ENCODE results near the gene SLC44A1.

The SLC44A1 gene

GRCh38 chr9:105273731-105274130, 29.3 kb downstream of the SLC44A1 start:
- DNase-seq (ENCODE audit: low spot score) = no peak

DNA sequence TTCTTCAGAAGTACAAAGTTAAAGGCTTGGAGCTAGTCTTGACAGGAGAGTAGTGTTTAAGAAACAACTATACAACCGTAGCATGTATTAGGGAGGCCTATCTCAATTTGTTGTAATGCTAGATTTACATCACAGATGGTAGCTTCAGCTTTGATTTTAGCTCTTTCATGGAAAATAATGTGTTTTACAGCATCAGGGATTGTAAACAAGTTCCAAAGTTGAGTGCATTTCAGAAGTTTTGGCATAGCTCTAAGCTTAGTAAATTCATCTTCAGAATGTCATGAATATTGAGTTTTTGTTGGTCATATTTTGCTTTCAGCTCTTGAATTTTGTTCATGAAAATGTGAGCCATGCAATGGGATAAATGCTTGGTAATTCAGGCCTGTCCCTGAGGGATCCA, 30.7 kb downstream of the SLC44A1 start:
- no peak for DNase-seq (ENCODE audit: low spot score)

DNA sequence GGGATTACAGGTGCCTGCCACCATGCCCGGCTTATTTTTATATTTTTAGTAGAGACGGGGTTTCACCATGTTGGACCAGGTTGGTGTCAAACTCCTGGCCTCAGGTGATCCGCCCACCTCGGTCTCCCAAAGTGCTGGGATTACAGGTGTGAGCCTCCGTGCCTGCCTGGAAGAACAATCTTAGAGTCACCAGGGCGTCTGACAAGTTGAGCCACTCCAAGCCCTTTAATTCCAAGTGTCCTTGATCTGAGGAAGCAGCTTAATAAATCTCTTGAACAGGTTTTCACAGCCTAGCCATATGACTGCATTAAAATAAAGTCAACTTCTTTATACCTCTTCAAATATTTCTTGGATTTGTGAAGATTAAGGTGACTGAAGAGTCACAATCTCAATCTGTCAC, 31.5 kb downstream of the SLC44A1 start:
- DNase-seq (ENCODE audit: low spot score) = no peak

- no peak for DNase-seq (ENCODE audit: low spot score)
These were observed 34.3 kb downstream of the SLC44A1 start for GRCh38 chr9:105278751-105279150.

GRCh38 chr9:105280691-105281090, 36.2 kb downstream of the SLC44A1 start:
- DNase-seq (ENCODE audit: low spot score) = no peak

- no peak for DNase-seq (ENCODE audit: low spot score)
These were observed 36.8 kb downstream of the SLC44A1 start for GRCh38 chr9:105281272-105281671.

DNA sequence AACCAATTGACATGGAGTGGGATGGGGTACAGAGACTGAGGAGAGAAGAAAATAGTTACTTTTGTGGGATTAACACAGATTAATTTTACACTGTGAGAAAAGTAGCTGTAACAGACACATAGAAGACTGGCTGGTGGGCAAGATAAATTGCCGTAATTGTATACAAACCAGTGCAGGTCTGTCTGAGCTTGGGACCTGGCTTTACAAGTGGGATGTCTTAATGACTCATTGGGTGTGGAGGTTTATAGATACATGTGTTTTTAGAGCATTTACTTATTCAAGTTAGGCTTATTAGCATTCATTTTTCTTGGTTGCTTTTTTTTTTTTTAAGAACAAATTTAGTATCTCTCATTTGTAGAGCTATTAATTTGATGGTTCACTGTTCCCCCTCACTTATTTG, 37.5 kb downstream of the SLC44A1 start:
- peak; percentile 45 for DNase-seq (ENCODE audit: low spot score)

DNA sequence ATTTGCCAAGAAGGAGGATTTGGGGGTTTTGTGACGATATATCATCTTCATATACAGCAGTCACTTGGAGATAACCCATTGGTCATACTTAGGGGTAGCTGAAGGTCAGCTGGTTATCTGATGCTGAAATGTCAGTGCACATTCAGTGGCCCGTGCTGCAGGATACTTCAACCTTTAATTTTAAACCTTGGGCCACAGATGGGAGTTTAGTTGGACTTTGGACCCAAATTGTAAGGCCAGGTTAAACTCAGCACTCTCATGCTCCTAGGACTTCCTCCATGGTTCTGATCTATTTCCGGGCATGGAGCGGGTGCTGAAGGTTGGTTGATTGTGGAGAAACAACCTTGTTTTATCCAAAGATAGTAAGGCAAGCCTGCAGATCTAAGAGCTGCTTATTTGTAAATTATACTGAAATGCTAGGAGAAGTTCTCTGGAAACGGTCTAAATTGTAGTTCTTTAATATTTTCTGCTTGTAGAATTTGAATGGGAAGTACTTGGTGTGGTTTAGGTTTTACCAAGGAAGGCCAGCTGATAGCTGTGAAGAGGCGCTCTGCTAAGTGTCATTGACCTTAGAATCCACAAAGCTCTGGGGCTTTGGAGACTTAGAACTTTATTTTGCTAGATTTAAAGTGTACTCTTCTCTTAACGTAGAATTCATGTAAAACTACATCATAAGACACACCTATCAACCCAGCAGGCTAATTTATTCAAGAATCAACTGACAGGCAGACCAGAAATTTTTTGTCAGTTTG, 38.6 kb downstream of the SLC44A1 start:
- peak; percentile 42 for DNase-seq (ENCODE audit: low spot score)

- no peak for DNase-seq (ENCODE audit: low spot score)
These were observed 39.3 kb downstream of the SLC44A1 start for GRCh38 chr9:105283795-105284194.

- no peak for DNase-seq (ENCODE audit: low spot score)
These were observed 40.0 kb downstream of the SLC44A1 start for GRCh38 chr9:105284463-105284862.

GRCh38 chr9:105286098-105286497, 41.6 kb downstream of the SLC44A1 start:
- DNase-seq (ENCODE audit: low spot score) = no peak

DNA sequence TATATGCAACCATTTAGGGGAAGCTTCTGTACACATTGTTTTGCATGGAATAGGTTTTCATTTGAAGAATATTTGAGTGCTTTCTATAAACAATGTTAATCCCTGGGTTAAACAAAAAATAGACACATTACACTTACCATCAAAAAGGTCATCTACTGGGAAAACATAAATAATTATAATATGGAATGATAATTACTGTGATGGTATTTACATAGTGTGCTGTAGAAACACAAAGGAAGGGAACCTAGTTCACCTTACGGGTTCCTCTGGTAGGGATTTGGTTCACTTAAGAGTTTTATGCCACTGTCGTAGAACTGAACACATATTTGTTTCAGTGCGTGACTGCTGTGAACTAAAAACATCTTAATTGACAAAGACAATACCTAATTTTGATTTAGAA, 44.9 kb downstream of the SLC44A1 start:
- DNase-seq (ENCODE audit: low spot score) = no peak

DNA sequence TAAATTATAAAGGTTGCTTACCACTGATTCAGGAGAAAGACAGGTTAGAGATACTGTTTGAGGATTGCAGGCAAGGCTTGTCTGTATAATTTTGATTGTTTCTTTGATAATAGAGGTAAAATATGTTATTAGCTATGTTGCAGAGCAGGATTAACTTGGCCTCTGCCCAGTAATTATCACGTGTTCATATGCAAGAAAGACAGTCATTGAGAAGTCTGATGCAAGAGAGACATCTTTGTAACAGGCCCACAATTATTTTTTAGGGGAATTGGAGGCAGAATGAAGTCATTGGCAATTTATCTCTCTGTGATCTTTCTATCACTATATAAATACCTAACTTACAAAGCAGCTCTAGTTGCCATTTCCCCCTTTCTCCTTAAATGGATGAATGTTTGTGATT, 46.0 kb downstream of the SLC44A1 start:
- no peak for DNase-seq (ENCODE audit: low spot score)

- DNase-seq (ENCODE audit: low spot score) = no peak
These were observed 46.5 kb downstream of the SLC44A1 start for GRCh38 chr9:105290954-105291353.

DNA sequence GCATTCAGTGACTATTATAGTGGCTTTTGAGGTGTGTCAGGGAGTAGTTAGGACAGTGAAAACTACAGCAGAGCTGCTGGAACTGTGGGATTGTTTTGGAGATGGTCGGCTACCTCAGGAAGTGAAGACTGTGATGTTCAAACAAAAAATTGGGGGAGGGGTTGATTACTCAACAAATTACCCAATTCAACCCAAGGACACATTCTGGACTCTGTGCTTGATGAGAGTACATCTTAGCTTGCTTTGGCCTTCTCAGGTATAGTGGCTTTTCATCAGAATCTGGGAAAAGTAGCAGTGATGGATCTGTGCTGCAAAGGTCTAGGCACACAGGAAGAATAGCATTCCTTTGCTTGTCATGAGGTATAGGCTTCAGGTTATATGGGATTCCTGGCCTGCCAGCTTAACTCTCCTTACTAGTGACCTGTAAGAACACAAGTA, 47.0 kb downstream of the SLC44A1 start:
- no peak for DNase-seq (ENCODE audit: low spot score)

GRCh38 chr9:105291938-105292337, 47.5 kb downstream of the SLC44A1 start:
- no peak for DNase-seq (ENCODE audit: low spot score)

DNA sequence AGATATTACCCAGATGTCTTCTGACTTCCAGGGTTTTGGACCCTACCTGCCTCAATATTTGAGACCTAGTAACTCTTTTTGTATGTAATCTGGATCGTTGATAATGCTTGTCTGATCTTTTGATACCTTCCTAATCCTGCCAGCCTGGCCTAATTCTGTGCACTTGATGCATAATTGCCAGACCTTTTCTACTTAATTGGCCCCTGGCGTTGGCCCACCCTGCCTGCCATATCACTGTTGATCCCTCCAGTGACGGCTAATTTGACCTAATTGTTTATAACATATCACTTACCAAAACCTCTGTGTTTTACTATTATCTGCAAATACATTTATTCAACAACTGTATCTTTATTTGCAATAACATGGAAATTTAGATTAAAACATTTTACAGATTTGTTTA, 49.0 kb downstream of the SLC44A1 start:
- DNase-seq (ENCODE audit: low spot score) = no peak

- DNase-seq (ENCODE audit: low spot score) = no peak
These were observed 50.7 kb downstream of the SLC44A1 start for GRCh38 chr9:105295201-105295550.

DNA sequence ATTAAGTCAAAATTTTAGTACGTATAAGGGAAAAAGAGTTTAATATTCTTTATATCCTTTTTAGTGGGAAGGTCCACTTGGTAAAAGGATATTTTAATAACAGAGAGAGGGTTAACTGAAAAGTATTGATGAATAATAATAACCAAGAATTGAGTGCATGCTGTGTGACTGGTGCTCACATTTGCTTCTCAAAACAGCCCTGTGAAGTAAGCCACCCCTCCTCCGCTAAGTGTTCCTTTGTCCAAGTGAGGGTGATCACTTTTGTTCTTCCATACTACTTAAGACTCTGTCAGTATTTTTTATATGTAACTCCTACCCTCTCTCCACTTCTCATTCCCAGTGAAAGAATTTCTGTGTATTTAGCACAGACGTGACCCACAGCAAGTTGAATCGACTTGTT, 51.5 kb downstream of the SLC44A1 start:
- DNase-seq (ENCODE audit: low spot score) = no peak

GRCh38 chr9:105296445-105296844, 52.0 kb downstream of the SLC44A1 start:
- no peak for DNase-seq (ENCODE audit: low spot score)

GRCh38 chr9:105296877-105297287, 52.4 kb downstream of the SLC44A1 start:
- peak; percentile 25 for DNase-seq (ENCODE audit: low spot score)

DNA sequence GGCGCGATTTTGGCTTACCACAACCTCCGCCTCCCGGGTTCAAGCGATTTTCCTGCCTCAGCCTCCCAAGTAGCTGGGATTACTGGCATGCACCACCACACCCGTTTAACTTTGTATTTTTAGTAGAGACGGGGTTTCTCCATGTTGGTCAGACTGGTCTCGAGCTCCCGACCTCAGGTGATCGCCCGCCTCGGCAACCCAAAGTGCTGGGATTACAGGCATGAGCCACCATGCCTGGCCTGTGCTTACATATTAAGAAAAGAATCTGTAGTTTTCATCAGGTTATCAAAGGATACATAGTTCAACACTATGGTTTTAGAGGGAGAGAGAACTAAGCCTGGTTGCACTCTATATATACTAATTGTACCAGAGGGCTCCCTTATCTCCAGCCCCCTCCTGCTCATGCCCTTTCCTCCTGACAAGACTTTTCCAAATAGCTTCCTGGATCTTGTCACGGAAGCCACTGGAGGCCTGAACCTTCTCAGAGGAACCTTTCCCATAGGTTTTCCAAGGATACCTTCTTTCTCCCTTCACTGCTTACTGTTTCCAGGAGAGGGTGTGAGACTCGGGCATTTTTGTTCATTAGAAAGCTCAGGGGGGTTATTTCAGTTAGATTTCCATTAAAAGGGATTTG, 53.1 kb downstream of the SLC44A1 start:
- no peak for DNase-seq (ENCODE audit: low spot score)

- no peak for DNase-seq (ENCODE audit: low spot score)
These were observed 54.9 kb downstream of the SLC44A1 start for GRCh38 chr9:105299190-105299854.
